Suppressor macrophage treated with lipopolysaccharide for 1 hour (primary cell): ENCODE results near the gene BTBD9.
A peak's percentile ranks its signal among the peaks of the same experiment; 100 is the strongest.

ENCODE experiments used
- DNase-seq, 3 donors: peaks; one replicate each; pipeline ENCODE4 v3.0.0-alpha.2; 2020 to 2022

Gene BTBD9

DNA sequence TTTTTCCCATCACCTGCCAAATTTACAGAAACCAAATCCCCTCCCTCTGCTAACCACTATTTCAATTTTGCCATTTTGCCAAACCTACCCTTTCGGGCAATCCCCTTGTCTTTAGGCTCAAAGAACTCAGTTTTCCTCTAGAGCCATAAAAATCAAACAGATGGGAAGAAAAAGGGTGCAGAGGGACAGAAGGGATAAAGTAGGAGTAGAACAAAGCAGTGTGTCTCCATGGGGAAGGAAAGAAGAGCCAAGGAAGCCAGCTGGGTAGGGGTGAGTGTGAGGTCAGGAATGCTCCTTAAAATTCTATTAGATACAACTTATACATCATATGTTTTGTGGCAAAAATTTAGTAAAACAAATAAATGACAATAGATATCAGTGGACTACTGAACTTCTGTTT is 316.5 kb downstream of the BTBD9 start:
- no peak for DNase-seq

DNA sequence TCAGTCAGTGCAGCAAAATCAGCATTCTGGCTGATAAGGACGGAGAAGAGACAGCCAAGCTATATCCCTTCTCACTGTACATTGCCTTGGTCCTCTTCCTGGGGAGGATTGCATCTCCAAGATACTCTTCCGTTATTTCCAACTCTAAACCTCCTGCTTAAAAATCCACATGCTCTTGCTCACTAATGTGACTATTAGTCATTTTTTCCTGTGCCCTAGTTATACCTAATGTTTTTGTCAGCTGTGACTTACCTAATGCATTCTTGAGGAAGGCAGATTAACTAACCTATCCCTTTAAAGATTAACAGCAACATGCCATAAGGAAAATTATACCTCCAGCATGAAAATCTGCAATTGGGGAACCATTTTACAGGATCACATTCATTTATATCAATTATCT is 317.6 kb downstream of the BTBD9 start:
- no peak for DNase-seq

DNA sequence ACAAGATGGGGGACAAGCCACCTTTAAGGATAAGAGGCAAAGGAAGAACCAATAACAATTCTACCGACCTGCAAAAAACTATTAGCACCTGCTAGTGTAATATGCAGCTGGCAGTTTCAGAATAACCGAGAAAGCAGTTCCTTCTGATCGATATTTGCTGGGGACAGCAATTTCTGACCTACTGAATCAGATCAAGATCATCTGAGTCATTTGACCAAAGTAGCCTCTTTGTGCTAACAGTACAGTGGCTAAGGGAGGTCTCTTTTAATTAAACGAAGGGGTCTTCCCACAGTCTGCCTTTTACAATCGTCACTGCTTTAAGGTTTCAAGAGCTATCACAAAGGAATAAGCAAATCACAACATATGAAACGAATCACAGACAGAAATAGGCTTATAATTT is 318.9 kb downstream of the BTBD9 start:
- no peak for DNase-seq

DNA sequence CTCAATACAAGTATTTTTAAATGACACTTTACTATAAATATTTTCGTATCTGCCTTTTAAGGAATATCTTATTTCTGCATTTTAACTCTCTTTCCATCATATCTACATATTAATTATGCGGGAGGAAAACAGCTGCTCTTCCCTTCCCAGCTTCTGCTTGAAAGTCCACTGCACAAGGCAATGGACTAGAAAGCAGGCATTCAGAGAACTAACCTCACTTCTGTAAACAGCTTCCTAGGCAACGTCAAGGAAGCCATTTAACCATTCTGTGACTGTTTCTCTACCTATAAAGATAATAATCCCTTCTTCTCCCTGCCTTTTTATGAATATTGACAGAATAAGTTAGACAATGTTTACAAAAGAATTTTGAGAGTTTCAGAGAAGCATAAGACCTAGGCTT is 319.4 kb downstream of the BTBD9 start:
- DNase-seq, result no peak

DNA sequence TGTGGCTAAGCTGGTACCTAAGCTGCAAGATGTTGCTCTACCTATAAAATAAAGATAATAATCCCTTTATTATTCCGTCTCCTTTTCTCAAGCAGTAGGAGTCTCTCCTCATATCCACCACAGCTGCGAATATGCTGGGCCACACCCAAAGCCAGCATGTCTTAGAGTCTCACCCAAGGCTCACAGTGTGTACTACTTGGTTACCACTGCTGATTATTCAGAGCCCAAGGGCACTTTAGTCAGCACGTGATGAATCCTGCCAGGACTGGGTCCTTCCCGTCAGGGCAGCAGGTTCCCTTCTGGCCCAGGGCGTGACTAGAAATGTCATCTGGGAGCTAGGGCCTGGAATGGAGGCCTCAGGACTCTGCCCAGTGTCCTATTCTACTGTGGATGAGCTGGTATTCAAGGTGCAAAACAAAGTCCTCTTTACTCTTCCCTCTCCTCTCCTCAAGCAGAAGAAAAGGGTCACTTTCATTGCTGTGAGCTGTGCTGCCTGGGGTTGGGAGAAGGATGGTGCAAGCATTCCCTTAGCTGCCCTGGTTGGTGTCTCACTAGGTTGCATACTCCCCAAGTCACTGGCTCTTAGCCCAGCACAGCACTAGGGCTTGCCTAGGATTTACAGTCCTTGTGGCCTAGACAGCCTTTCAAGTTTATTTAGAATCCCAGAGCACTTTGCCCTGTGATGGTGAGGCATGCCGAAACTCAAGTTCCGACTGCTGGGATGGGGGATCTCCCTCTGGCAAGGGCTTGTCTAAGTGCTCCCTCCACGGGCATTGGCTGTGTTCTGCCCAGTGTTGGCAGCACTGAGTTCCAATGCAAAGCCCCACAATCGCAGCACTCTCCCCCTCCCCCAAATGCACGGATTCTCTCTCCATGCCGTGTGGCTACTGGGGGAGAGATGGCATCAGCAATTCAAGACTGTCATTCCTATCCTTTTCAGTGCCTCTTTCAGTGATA is 320.2 kb downstream of the BTBD9 start:
- no peak for DNase-seq

DNA sequence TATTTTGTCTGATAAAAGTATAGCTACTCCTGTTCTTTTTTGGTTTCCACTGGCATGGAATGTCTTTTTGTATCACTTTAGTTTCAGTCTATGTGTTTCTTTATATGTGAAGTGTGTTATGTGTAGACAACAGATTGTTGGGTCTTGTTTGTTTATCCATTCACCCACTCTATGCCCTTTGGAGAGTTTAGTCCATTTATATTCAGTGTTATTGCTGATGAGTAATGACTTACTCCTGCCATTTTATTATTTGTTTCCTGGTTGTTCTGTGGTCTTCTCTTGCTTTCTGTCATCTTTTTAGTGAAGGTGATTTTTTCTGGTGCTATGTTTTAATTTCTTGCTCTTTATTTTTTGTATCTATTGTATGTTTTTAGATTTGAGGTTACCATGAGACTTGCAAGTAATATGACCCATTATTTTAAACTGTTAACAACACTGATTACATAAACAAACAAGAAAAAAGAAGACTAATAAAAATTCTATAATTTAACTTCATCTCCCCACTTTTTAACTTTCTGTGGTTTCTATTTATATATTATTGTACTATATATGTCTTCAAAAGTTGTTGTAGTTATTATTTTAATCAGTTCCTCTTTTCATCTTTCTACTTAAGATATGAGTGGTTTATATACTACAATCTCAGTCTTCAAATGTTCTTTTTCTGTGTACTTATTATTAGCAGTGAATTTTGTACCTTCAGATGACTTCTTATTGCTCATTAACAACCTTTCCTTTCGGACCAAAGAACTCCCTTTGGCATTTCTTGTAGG is 323.4 kb downstream of the BTBD9 start:
- no peak for DNase-seq

DNA sequence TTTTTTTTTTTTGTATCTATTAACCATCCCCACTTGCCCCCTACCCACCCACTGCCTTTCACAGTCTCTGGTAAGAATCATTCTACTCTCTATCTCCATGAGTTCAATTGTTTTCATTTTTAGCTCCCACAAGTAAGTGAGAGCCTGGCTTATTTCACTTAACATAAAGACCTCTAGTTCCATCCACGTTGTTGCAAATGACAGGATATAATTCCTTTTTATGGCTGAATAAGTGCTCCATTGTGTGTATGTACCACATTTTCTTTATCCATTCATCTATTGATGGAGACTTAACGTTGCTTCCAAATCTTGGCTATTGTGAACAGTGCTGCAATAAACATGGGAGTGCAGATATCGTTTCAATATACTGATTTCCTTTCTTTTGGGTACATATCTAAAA is 328.5 kb downstream of the BTBD9 start:
- DNase-seq, result no peak

DNA sequence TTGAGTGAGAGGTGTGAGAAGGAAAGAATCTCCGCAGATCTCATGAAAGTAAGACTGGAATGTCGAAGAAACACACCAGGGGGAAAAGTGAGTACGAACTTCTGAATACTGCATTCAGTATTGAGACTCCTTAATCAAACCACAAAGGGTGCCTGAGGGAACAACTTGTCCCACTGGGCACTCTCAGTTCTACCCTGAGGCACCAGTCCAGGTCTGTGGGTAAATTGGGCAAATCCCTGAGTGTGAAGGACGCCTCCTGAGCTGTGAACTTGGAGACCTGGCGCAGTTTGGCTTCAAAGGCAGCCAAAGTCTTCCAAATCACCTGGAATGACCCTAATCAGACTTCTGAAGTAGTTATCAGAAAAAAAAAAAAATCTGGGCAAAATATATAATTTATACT is 329.7 kb downstream of the BTBD9 start:
- DNase-seq, result no peak

DNA sequence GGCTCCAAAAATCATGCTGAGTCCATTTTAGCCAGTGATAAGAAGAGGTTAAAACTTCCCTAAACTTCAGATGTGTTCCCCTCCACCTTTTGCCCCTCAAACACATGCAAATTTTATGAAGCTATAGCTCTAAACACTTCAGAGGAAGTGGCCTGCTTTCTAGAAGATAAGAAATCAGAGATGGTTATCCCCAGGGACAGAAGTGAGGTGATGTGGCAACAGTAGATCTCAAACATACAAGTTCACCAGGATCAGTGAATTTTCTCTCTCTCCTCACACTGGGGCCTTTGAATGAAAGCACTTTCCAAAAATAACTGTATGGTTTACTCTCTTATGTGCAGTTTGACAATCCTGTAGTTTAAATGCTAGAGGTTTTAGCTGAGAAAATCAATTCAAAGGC is 332.0 kb downstream of the BTBD9 start:
- no peak for DNase-seq

DNA sequence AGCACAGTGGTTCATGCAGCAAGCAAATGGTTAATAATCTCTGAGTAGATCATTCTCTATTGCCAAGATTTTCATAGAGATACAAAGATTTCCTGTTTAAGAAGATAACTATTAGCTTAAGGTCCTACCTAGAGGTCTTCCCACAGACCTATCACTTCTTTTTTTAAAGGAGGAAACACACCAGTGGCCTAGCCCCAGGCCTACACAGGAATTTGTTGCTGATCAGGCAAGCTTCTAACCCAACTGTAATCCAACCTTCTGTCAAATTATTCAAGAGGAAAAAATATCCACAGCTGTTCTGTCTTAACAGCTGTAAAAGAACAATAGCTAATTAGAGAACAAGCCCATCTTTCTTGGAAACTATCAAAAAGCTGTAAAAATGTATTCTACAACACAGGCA is 332.8 kb downstream of the BTBD9 start:
- no peak for DNase-seq

DNA sequence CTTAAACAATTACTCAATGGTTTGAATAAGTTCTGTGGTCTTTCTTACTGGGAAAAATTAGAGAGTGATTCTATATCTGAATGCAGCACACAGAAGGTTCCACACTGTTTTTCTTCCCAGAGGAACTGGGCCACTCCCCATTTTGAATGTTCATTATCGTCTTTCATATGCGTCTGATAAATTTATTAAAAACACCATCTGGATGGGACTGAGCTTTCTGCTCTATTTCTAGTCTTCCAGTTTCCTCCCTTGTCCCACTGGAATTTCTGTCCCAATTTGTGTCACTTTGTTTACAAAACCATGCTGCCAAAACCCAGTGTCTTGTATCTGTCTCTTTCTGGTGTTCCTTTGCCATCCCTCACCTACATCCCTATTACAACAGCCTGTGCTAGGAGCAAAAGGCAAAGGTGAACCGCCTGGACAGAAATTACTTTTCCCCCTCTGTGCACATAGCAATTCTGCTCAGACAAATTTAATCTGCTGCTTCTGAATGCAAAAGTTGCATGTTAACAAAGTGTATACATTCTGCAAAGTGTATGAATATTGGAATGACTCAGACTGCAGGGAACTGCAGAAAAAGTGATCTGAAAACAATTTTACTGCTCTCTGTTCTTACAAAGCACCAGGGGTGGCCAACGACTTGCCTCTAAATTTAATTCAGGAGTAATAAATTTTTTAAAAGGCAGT is 333.6 kb downstream of the BTBD9 start:
- no peak for DNase-seq

DNA sequence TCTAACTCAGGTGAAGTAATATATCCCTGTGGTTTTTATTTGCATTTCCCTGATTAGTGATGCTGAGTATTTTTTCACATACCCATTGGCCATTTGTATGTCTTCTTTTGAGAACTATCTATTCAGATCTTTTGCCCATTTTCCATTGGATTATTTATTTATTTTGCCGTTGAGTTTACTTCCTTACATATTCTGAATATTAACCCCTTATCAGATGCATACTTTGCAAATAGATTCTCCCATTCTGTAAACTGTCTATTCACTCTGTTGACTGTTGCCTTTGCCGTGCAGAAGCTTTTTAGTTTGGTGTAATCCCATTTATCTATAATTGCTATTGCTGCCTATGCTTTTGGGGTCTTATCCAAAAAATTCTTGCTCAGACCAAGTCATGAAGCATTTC is 336.9 kb downstream of the BTBD9 start:
- no peak for DNase-seq

DNA sequence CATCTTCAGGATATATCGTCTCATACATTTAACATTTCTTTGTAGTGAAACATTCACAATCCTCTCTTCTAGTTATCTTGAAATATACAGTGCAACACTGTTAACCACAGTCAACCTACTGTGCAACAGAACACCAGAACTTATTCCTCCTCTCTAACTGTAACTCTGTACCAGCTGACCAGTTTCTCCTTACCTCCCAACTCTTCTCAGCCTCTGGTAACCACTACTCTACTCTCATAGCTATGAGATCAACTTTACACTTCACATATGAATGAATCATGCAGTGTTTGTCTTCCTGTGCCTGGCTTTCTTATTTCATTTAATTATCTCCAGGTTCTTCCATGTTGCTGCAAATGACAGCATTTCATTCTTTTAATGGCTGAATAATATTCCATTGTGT is 337.6 kb downstream of the BTBD9 start:
- DNase-seq, result no peak

DNA sequence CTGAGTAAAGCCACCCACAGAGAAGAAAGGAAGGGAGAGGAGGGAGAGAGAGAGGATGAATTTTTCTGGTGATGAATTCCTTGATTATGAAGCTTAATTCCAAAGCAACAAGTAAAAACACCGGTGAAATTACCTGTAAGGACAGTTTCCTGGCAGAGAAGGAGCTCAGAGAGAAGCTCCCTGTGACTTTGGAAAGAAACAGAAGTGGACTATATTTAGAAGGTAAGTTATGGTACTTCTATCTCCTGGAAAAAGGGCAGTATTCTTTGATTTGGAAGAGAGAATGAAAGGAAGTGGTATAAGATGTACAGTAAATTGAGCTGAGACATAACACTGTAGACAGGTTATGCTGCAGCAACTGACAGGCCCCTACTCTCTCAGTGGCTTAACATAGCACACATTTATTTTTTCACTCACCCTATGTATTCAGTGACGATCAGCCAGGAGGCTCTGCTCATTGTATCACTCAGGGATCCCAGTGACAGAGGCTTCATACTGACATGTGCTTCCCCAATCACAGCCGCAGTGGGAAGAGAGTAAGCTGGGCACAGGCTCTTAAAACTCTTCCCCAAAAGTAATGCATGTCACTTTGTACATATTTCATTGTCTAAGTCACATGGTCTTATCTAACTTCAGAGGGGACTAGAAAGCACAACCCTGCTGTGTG is 349.5 kb downstream of the BTBD9 start:
- DNase-seq, result peak in 1 of 3 donors; percentile 2

DNA sequence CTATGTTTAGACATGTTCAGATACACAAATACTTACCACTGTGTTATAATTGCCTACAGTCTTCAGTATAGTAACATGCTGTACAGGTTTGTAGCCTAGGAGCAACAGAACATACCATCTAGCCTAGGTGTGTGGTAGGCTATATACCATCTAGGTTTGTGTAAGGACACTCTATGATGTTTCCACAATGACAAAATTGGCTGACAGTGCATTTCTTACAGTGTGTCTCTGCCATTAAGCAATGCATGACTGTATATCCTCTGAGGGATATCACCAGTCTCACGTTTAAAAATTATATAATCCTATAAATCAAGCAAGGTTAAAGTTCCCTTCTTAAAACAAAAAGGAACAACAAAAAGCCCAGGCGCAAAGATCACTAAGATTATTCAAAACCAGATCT is 352.2 kb downstream of the BTBD9 start:
- no peak for DNase-seq

DNA sequence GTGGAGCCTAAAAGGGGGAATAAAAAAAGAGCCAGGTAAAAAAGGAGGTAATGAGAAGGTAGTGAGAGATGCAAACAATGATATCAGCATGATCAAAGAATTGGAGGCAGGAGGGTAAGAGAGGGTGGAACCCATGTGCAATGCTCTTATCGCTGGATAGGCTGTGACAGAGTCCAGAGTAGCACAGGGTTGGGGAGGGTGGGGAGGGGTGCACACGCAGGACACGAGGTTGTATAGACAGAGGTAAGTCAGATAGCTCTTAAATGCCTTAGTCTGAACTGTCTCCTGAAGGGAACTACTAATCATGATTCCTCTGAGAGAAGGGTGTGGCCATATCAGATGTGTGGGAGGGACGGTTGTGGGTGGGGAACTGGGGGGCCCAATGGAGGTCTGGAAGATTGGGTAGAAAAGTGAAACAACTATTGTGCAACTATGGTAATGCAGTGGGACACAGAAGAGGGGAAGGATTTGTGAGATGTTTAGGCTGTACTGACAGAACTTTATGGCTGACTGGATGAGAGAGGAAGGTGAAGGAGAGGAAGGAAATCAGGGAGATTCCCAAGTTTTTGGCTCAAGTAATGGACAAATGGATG is 354.8 kb downstream of the BTBD9 start:
- DNase-seq, result peak in 2 of 3 donors; percentile 11 to 14

DNA sequence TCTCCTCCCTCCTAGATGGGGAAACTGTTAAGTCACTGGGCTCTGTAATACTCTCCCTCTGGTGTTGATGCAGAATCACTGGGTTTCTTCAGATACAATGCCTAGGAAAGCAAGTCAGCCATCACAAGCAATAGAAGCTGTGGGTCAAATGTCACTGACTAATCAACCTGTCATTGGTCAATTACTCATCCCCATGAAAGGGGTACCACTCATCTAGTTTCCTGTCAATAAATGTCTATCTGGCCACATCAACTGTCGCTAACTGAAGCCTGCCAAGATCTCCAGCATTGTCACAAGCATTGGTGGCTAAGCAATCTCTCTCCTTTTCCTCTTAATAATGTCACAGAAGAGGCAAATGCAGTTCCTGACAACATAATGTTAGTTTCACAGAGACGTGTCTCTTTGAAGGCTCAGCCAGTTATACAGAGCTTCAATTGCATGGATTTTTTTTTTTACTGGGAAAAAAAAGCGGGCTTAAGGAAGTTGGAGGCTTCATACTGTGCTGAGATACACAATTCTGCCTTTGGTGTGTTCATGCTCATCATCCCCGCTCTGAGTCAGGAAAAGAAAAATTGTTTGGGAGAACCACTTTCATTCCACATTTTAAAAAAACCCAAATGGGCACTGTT is 355.9 kb downstream of the BTBD9 start:
- DNase-seq, result peak; percentile 8 to 42 (median 34)

DNA sequence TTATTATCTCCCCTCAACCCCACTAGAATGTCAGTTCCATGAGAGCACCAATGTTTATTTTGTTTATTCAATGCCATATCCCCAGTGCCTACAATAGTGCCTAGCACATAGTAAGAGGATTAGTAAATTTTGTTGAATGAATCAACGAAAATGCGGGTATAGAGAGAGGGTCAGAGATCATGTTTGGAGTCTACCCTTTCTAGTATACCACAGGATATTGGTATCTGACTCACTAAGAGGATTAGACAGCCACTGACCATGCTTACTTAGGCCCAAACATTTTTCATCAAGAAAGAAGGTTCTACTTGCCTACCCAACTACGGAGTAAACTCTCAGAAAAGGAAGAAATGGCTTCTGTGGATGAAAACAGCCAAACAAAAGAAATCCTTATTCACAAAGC is 356.8 kb downstream of the BTBD9 start:
- no peak for DNase-seq

DNA sequence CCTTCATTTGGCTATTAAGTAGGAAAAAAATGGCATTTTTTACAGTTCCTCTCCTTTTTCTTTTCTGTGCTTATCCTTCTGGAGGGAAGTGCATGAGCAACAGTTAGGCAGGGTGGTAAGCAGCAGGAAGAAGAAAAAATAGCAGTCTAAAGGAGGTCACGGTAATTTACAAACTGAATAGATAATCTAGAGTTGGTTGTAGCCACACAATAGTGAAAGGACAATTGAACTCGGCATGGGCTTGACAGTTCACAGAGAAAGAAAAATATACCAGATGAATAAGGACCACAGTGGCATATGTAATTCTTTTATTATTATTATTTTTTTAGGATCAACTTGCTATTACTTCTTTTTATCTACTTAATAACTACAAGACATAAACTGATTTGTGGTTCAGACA is 358.6 kb downstream of the BTBD9 start:
- peak in 1 of 3 donors; percentile 15 for DNase-seq

DNA sequence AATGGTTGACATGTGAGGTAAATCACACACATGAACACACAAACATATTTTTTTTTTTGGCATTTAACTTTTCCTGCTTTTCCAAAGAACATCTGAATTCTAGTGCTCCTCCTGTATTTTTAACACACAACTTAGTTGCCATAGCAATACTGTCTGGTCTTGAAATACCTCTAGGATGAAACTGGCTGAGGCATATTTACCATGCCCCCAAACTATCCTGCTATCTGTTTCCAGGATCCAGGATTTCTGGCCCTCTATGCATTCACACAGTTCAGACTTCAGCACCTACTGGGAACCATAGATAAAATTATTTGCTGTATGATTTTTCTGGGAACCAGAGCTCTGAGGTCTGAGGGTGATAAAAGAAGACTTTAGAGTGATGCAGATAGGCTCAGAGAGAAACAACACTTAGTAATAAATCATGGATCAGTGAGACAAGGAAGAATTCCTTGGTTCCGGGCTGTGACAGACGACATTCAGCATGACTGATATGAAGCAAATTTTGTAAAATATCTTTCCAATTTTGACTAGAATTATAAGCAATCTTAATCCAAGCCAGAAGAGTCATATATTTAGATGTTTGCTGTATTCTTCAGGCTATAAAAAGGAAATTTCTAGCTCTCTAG is 359.7 kb downstream of the BTBD9 start:
- DNase-seq, result no peak

DNA sequence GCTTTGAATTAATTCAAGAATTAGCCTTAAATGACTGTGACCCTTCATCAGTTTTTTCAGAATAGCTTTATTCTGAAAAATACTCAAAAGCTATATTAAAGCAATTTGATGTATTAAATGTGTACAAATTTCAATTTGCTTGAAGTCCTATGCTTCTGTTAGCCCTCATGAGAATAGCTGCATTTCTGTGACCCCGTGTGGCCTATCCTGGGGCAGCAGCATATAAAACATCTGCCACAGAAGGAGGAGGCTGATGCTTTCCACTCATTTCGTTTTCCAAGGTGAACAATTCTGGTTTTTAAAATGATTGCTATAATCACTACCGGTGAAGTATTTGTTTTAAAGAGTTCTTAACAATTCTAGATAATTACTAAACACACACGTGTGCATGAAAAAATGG is 360.3 kb downstream of the BTBD9 start:
- no peak for DNase-seq

DNA sequence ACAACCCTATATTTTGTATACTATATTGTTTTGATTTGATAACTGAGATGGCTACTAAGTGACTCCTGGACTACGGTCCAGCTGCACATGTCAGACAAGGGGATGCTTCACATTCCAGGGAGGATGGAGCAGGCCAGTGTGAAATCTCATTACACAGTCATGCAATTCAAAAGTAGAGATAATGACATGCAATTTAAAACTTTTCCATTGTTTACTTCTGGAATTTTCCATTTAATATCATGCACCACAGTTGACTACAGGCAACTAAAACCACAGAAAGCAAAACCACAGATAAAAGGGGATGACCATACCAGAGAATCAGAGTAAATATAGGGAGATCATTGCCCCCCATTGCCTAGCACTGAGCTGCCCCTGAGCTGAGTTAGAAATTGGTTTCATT is 366.4 kb downstream of the BTBD9 start:
- no peak for DNase-seq
